ENCODE measurements around the gene C2orf74.

C2orf74 gene

DNA sequence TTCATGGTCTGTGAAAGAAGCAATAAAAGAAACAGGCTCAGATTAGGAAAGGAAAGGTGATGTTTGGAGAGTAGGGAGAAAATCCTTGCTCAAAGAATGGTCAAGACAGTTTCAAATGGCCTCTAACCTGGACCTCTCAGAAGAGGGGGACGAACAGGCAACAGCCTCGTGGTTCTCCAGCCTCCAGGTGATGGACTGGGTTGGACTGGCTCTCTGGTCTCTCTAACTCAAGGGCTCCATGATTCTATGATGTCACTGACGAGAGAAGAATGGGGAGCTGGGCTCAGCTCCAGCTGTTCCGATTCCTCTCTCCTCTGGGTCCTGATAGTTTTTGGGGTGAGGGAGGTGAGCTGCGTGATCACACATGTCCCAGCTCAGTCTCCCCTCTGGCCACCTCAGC, at the start of gene C2orf74:
Gene C2orf74 (plus strand): TSS at position 301 of the 400 bp plus-strand sequence. CDS start 327 bp downstream, outside the sequence.
- no peak for TF ChIP-seq TCF12 (IDR thresholded peaks at IDR 0.05; ENCODE audit: low read depth)
- no peak for TF ChIP-seq CREB1 (IDR thresholded peaks at IDR 0.05; ENCODE audit: low read depth)
- no peak for TF ChIP-seq REST (IDR thresholded peaks at IDR 0.05; ENCODE audit: low read depth)
- no peak for TF ChIP-seq NFIC (IDR thresholded peaks at IDR 0.05)
- TF ChIP-seq ZBTB7A (IDR thresholded peaks at IDR 0.05; ENCODE audit: low read depth) = no peak
- no peak for TF ChIP-seq MAX (IDR thresholded peaks at IDR 0.05)
- no peak for TF ChIP-seq EP300 (IDR thresholded peaks at IDR 0.05; ENCODE audit: borderline replicate concordance)
- TF ChIP-seq FOXM1 (IDR thresholded peaks at IDR 0.05; ENCODE audit: borderline replicate concordance, low read depth) = no peak
- TF ChIP-seq, protein P1, sequence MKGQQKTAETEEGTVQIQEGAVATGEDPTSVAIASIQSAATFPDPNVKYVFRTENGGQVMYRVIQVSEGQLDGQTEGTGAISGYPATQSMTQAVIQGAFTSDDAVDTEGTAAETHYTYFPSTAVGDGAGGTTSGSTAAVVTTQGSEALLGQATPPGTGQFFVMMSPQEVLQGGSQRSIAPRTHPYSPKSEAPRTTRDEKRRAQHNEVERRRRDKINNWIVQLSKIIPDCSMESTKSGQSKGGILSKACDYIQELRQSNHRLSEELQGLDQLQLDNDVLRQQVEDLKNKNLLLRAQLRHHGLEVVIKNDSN (IDR thresholded peaks at IDR 0.05) = no peak
- no peak for TF ChIP-seq YY1 (IDR thresholded peaks at IDR 0.05; ENCODE audit: low read depth)
- TF ChIP-seq RAD21 (IDR thresholded peaks at IDR 0.05; ENCODE audit: low read depth) = no peak
- no peak for TF ChIP-seq TEAD4 (IDR thresholded peaks at IDR 0.05)
- TF ChIP-seq CEBPB (IDR thresholded peaks at IDR 0.05) = no peak
- no peak for TF ChIP-seq TAF1 (IDR thresholded peaks at IDR 0.05; ENCODE audit: low read depth)
- TF ChIP-seq EGR1 (IDR thresholded peaks at IDR 0.05) = no peak

DNA sequence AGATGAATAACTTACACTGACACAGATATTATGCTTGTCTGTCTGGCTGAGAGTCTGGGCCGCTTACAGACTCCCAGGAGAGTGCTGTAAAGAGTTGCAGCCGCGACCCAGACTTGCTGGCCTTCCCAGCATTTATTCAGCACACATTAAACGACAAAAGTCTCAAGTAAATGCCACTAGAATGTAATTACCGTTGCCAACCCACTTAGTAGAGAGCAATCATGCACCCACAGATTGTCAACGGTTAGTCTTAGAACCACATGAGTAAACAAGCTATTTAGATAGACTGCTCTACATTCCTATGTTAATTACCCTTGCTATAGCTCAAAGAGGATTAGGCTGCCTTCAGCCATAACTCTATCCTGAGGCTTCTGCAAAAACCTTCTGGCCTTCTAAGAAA, 47.8 kb upstream of the C2orf74 start:
- no peak for TF ChIP-seq TEAD4 (IDR thresholded peaks at IDR 0.05)
- no peak for TF ChIP-seq NFIC (IDR thresholded peaks at IDR 0.05)
- TF ChIP-seq TCF12 (IDR thresholded peaks at IDR 0.05; ENCODE audit: low read depth) = no peak
- no peak for TF ChIP-seq CREB1 (IDR thresholded peaks at IDR 0.05; ENCODE audit: low read depth)
- TF ChIP-seq FOXM1 (IDR thresholded peaks at IDR 0.05; ENCODE audit: borderline replicate concordance, low read depth) = no peak
- no peak for TF ChIP-seq RAD21 (IDR thresholded peaks at IDR 0.05; ENCODE audit: low read depth)

- TF ChIP-seq ZBTB7A (IDR thresholded peaks at IDR 0.05; ENCODE audit: low read depth) (no peak), CEBPB (IDR thresholded peaks at IDR 0.05) (no peak), CREB1 (IDR thresholded peaks at IDR 0.05; ENCODE audit: low read depth) (no peak), EGR1 (IDR thresholded peaks at IDR 0.05) (no peak), RAD21 (IDR thresholded peaks at IDR 0.05; ENCODE audit: low read depth) (no peak), TEAD4 (IDR thresholded peaks at IDR 0.05) (no peak), MAX (IDR thresholded peaks at IDR 0.05) (no peak), TAF1 (IDR thresholded peaks at IDR 0.05; ENCODE audit: low read depth) (no peak), YY1 (IDR thresholded peaks at IDR 0.05; ENCODE audit: low read depth) (no peak), FOXM1 (IDR thresholded peaks at IDR 0.05; ENCODE audit: borderline replicate concordance, low read depth) (no peak), REST (IDR thresholded peaks at IDR 0.05; ENCODE audit: low read depth) (no peak)
- TF ChIP-seq, protein P1 (IDR thresholded peaks at IDR 0.05) = no peak
These were observed 45.7 kb upstream of the C2orf74 start for GRCh38 chr2:61116302-61116701.

DNA sequence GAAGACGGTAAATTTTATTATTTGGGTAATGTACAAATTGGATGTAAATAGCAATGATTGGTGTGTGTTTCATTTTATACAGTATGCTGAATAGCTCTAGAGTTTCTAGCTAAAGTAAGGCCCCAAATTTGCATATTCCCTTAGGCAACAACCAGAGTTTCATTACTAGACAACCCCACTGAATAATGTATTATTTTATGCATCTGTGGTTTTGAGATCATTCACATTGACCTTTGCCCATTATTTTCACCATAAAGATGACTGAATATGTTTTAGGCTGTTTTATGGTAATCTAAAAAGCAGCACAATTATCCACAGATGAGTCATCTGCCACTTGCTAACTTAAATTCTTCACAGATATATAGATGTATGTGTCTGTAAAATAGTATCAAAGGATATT, 44.5 kb upstream of the C2orf74 start:
- TF ChIP-seq TAF1 (IDR thresholded peaks at IDR 0.05; ENCODE audit: low read depth) (no peak), TEAD4 (IDR thresholded peaks at IDR 0.05) (no peak), REST (IDR thresholded peaks at IDR 0.05; ENCODE audit: low read depth) (no peak), CREB1 (IDR thresholded peaks at IDR 0.05; ENCODE audit: low read depth) (no peak), YY1 (IDR thresholded peaks at IDR 0.05; ENCODE audit: low read depth) (no peak), NFIC (IDR thresholded peaks at IDR 0.05) (no peak), MAX (IDR thresholded peaks at IDR 0.05) (no peak), FOXM1 (IDR thresholded peaks at IDR 0.05; ENCODE audit: borderline replicate concordance, low read depth) (no peak), ZBTB7A (IDR thresholded peaks at IDR 0.05; ENCODE audit: low read depth) (no peak), EGR1 (IDR thresholded peaks at IDR 0.05) (no peak), TCF12 (IDR thresholded peaks at IDR 0.05; ENCODE audit: low read depth) (no peak), CEBPB (IDR thresholded peaks at IDR 0.05) (no peak), RAD21 (IDR thresholded peaks at IDR 0.05; ENCODE audit: low read depth) (no peak), EP300 (IDR thresholded peaks at IDR 0.05; ENCODE audit: borderline replicate concordance) (no peak)
- TF ChIP-seq, protein P1 (IDR thresholded peaks at IDR 0.05) = no peak

All from Ishikawa (cell line).